Right lobe of liver (tissue), 6 donors: ENCODE measurements around the gene MYO7A. TPM values are rescaled to one million over a fixed set of nuclear protein-coding genes. Genes with fewer than 3 reads are reported as not detected.

ENCODE experiments used
- ATAC-seq, 4 donors: fragments of 200-7000 bp; cut with Tn5 transposase; one replicate each; pipeline ENCODE4 v1.9.1; 2020; ENCODE audit warnings: mild to moderate bottlenecking in 4 of 4, moderate library complexity in 4 of 4
- DNase-seq, 3 donors: peaks; one replicate each; pipeline ENCODE4 v3.0.0-alpha.2; 2020
- H3K27ac ChIP-seq, 3 donors: fragments of 200-600 bp; one replicate each; pipeline ENCODE4 v1.8.0; 2022
- H3K27me3 ChIP-seq, 2 donors: fragments of 200-600 bp; one replicate each; pipeline ENCODE4 v1.8.0; 2022
- H3K36me3 ChIP-seq, 4 donors: fragments of 200-600 bp; sonication (generic) in 1 of 4; one replicate each; pipeline versions ENCODE4 v1.5.1 to v1.8.0; 2017 to 2022; ENCODE audit warnings: control low read depth in 1 of 4
- H3K4me1 ChIP-seq, 4 donors: fragments of 200-600 bp; sonication (generic) in 1 of 4; one replicate each; pipeline versions ENCODE4 v1.5.1 to v1.8.0; 2017 to 2022; ENCODE audit warnings: control low read depth in 1 of 4
- H3K4me3 ChIP-seq, 3 donors: fragments of 200-600 bp; one replicate each; pipeline ENCODE4 v1.8.0; 2022
- H3K9me3 ChIP-seq, 4 donors: fragments of 200-600 bp; sonication (generic) in 1 of 4; one replicate each; pipeline versions ENCODE4 v1.5.1 to v1.8.0; 2017 to 2022; ENCODE audit warnings: control low read depth in 1 of 4
- POLR2A ChIP-seq: fragments of 450-650 bp; IDR thresholded peaks from one replicate; pipeline ENCODE4 v1.6.1; 2017; ENCODE audit warnings: antibody characterized with exemption, mild to moderate bottlenecking
- WGBS: methylation state at CpG from one replicate; pipeline ENCODE4 v1.1.6; 2018; ENCODE audit warnings: low coverage, low lambda C conversion rate; ENCODE audit not compliant: insufficient coverage; ENCODE audit errors: missing lambda C conversion rate; 5-methylcytosine and 5-hydroxymethylcytosine counted together
- intact Hi-C, 2 donors: fragments of 100-400 bp; cut with DNase I; formaldehyde crosslinking; loops; one replicate each; pipeline versions ENCODE4 v1.11.2 to v1.14.1; 2022
- total RNA-seq, 6 experiments: library from RNA; depleted of rRNA in 2 of 6; stranded (reverse); fragments of >200 nt in 2 of 6; fragmentation: NEBNext Ultra II Directional in 3 of 6; extraction: Animal tissue kit (Norgen Biotek cat#: 25700) in 3 of 6; gene quantifications; one replicate each; pipeline versions ENCODE4 v1.1.0 to v1.2.4, GENCODE V29; 2016 to 2023
- TF ChIP-seq, protein P1 (sequence below), 4 donors: fragments of 200-600 bp in 3 of 4; fragments of 450-650 bp in 1 of 4; IDR thresholded peaks; one replicate each; pipeline versions ENCODE4 v1.5.1 to v1.8.0; 2016 to 2022; ENCODE audit warnings: antibody characterized with exemption in 4 of 4, mild to moderate bottlenecking in 2 of 4
- donor health status: DM: no; HTN: yes; CAD: no.
- donor health status: DM: no; HTN: no; CAD: no.
- donor health status: DM: no; HTN: no; CAD: no.
- donor health status: DM: no; HTN: yes; CAD: no.
- donor health status: DM: no; HTN: yes; CAD: no.

Gene MYO7A
- total RNA-seq, 6 experiments from 2014 or later, result 23.6 to 39.6 (median 32.0) TPM

- DNase-seq (peak in 2 of 3 donors; percentile 5 to 26), ATAC-seq (no peak)
- Histone ChIP-seq H3K36me3 (no peaks in the 10 kb centered on the region), H3K27ac (no peak overlapping the region), H3K4me1 (peaks cover 0 to 27% (median 7%) of the 10 kb centered on the region in 4 donors), H3K9me3 (no peaks in the 10 kb centered on the region), H3K4me3 (no peak overlapping the region), H3K27me3 (no peaks in the 10 kb centered on the region)
- intact Hi-C loops, result no loop called here
- TF ChIP-seq, protein P1, sequence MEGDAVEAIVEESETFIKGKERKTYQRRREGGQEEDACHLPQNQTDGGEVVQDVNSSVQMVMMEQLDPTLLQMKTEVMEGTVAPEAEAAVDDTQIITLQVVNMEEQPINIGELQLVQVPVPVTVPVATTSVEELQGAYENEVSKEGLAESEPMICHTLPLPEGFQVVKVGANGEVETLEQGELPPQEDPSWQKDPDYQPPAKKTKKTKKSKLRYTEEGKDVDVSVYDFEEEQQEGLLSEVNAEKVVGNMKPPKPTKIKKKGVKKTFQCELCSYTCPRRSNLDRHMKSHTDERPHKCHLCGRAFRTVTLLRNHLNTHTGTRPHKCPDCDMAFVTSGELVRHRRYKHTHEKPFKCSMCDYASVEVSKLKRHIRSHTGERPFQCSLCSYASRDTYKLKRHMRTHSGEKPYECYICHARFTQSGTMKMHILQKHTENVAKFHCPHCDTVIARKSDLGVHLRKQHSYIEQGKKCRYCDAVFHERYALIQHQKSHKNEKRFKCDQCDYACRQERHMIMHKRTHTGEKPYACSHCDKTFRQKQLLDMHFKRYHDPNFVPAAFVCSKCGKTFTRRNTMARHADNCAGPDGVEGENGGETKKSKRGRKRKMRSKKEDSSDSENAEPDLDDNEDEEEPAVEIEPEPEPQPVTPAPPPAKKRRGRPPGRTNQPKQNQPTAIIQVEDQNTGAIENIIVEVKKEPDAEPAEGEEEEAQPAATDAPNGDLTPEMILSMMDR (IDR thresholded peaks at IDR 0.05), result no peak
- no peak for TF ChIP-seq POLR2A
- 95% methylated on average over 4 of the region's 5 CpGs for WGBS
These were observed 42.1 kb downstream of the MYO7A start for GRCh38 chr11:77170107-77170506.

DNA sequence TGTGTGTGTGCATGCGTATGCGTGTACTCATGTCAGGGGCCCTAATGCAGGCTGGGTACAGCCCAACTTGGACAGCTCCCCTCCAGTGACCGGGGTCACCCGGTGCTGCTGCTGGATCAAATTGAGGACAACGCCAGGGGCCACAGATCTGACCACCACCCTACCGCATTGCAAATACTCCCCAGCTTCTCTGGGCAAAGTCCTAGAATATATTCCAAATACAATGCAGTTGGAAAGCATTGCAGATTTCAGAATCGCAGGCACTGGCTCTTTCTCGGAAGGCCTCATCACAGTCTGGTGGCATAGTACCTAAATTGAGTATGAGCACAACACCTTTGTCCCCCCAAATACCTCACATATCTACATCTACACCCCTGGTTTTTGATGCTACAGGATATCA lies 43.2 kb downstream of the MYO7A start:
- H3K27ac ChIP-seq, result no peak overlapping the region
- ATAC-seq, result peak in 1 of 4 donors; percentile 9
- TF ChIP-seq, protein P1 (IDR thresholded peaks at IDR 0.05), result no peak
- TF ChIP-seq POLR2A, result no peak
- no peaks in the 10 kb centered on the region for H3K27me3 ChIP-seq
- peaks cover 0 to 27% (median 7%) of the 10 kb centered on the region in 4 donors for H3K4me1 ChIP-seq
- no peaks in the 10 kb centered on the region for H3K36me3 ChIP-seq
- no peak for DNase-seq
- WGBS, result 30% methylated on average over 4 of the region's 8 CpGs
- no peak overlapping the region for H3K4me3 ChIP-seq
- no peaks in the 10 kb centered on the region for H3K9me3 ChIP-seq
- intact Hi-C loops, result no loop called here

DNA sequence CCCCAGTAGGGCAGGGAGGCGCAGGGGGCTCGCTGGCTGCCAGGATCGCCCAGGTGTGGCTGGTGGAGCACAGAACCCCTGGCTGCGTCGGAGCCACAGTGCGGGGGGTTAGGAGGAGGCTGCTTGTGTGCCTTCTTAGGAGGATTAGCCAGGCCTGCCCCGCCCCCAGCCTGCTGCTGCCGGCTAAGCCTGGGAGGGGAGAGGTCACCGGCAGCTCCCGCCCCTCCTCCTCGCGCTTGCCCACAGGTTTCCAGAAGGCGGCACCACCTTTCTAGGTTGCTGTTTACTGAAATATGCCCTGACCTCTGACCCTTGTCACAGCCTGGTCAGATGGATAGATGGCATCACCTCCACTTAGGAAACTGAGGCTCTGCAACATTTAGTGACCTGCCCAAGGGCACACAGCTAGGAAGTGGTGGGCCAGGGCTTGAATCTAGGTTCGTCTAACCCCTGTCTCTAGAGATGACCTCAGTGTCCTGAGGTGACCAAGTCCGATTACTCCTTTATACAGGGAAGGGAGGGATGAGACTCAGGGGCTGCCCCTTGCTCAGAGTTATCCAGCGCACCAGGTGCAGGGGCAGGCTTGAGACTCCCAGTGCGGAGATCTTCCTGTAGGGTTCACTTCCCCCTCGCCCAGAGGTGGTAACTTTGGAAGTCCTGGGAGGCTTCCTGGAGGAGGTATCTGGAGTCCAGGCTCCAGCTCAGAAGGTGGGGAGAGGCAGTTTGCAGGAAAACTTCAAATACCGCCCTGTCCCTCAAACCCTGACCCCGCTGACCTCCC lies 44.0 kb downstream of the MYO7A start:
- intact Hi-C loops, result no loop called here
- no peak for TF ChIP-seq POLR2A
- TF ChIP-seq, protein P1 (IDR thresholded peaks at IDR 0.05), result no peak
- peaks cover 0 to 27% (median 7%) of the 10 kb centered on the region in 4 donors for H3K4me1 ChIP-seq
- H3K27me3 ChIP-seq, result no peaks in the 10 kb centered on the region
- no peak overlapping the region for H3K4me3 ChIP-seq
- no peaks in the 10 kb centered on the region for H3K36me3 ChIP-seq
- DNase-seq (peak; percentile 69 to 81 (median 70)), ATAC-seq (peak; percentile 61 to 70 (median 64))
- WGBS, result no CpG with 5 or more reads among the region's 20 CpGs
- H3K27ac ChIP-seq, result no peak overlapping the region
- H3K9me3 ChIP-seq, result no peaks in the 10 kb centered on the region

DNA sequence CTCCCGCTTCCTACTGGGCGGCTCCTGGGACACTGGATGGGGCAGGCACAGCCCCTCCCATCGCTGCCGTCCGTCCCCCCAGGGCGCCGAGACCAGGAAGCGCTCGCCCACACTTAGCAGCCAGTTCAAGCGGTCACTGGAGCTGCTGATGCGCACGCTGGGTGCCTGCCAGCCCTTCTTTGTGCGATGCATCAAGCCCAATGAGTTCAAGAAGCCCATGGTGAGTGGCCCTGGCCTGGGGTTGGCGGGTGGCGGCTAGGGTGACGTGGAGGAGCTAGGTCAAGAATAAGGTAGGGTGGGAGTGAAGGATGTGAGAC lies 44.6 kb downstream of the MYO7A start:
- peaks cover 0 to 27% (median 7%) of the 10 kb centered on the region in 4 donors for H3K4me1 ChIP-seq
- H3K9me3 ChIP-seq, result no peaks in the 10 kb centered on the region
- WGBS, result 20% methylated on average over 1 of the region's 16 CpGs
- no peak overlapping the region for H3K27ac ChIP-seq
- H3K4me3 ChIP-seq, result no peak overlapping the region
- H3K27me3 ChIP-seq, result no peaks in the 10 kb centered on the region
- TF ChIP-seq, protein P1 (IDR thresholded peaks at IDR 0.05), result no peak
- no peak for TF ChIP-seq POLR2A
- H3K36me3 ChIP-seq, result no peaks in the 10 kb centered on the region
- intact Hi-C loops, result no loop called here
- DNase-seq (peak in 2 of 3 donors; percentile 55 to 65), ATAC-seq (peak; percentile 21 to 46 (median 32))
